Cardiac septum (tissue), 1 donor: Measurements from ENCODE around the gene SLC35D1. TPM values are rescaled to one million over a fixed set of nuclear protein-coding genes. Genes with fewer than 3 reads are reported as not detected.
"Not testable (repeated sequence)": the region's sequence is repeated elsewhere in the genome, so short reads cannot be mapped to it uniquely, and the experiment has no call there.

Source experiments
- DNase-seq: peaks from one replicate; pipeline ENCODE4 v3.0.0-alpha.2; 2020; ENCODE audit warnings: low spot score
- intact Hi-C: fragments of 100-400 bp; cut with DNase I; formaldehyde crosslinking; loops from one replicate; pipeline ENCODE4 v1.14.0; 2022
- total RNA-seq: library from RNA; stranded (reverse); fragmentation: NEBNext Ultra II Directional; extraction: Animal tissue kit (Norgen Biotek cat#: 25700); gene quantifications from one replicate; pipeline ENCODE4 v1.2.1, GENCODE V29; 2021
- donor health status: DM: no; HTN: no; CAD: no.

The SLC35D1 gene
- total RNA-seq, 1 donor from 2014 or later: 4.5 TPM

DNA sequence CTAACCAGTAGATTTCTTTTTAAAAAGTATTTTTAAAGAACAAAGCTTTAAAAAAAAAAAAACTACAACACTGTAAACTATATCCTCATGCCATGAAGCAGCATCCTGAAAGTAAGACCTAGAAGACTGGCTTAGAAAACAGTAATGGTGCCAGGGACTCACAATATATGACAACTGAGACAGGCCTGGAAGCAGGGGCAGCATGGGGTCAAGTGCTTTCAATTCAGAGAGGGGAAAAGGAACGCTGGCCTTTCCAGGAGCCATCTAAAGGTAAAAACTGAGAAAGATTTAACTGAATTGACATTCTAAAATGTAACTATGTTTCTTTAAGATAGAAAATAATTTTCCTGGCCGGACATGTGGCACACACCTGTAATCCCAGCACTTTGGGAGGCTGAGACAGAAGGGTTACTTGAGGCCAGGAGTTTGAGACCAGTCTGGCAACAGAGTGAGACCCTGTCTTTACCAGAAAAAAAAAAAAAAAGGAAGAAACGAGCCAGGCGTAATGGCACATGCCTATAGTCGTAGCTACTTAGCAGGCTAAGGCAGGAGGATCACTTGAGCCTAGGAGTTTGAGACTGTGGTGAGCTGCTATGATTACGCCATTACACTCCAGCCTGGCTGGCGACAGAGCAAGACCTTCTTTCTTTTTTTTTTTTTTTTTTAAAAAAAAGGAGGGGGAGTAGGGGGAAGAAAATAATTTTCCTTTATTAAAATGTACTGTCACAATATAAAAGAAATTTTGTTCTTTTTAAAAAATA, 54.1 kb downstream of the SLC35D1 start:
- intact Hi-C loops: loop anchor here (5.0 to 10.0 kb wide), 2 partner anchors 212 to 235 kb away; no protein-coding TSS in a partner anchor
- DNase-seq: no peak

GRCh38 chr1:66998972-66999371, 55.0 kb downstream of the SLC35D1 start:
- no peak for DNase-seq
- intact Hi-C loops: loop anchor here (5.0 to 10.0 kb wide), 2 partner anchors 213 to 234 kb away; no protein-coding TSS in a partner anchor

- DNase-seq: no peak
- intact Hi-C loops: loop anchor here (1.0 to 10.0 kb wide), 3 partner anchors 153 to 231 kb away; no protein-coding TSS in a partner anchor
These were observed 57.8 kb downstream of the SLC35D1 start for GRCh38 chr1:66996018-66996682.

GRCh38 chr1:66993076-66993475, 60.9 kb downstream of the SLC35D1 start:
- intact Hi-C loops: loop anchor here (10.0 kb wide), 1 partner anchor 228 kb away; no protein-coding TSS in a partner anchor
- DNase-seq: no peak

- intact Hi-C loops: no loop called here
- DNase-seq: no peak
These were observed 68.1 kb downstream of the SLC35D1 start for GRCh38 chr1:66985835-66986234.

DNA sequence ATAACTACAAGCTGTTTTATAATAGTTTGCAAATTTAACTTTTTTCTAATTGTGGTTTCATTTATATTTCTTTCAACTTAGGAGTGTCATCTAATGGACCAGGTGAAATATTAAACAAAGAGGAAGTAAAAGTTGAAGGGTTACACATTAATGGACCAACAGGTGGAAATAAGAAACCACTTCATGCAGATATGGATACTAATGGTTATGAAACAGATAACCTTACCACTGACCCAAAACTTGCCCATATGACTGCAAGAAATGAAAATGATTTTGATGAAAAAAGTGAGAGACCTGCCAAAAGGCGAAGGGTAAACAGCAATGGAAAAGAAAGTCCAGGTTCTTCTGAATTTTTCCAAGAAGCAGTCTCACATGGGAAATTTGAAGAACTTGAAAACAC, 69.5 kb downstream of the SLC35D1 start:
- intact Hi-C loops: no loop called here

DNA sequence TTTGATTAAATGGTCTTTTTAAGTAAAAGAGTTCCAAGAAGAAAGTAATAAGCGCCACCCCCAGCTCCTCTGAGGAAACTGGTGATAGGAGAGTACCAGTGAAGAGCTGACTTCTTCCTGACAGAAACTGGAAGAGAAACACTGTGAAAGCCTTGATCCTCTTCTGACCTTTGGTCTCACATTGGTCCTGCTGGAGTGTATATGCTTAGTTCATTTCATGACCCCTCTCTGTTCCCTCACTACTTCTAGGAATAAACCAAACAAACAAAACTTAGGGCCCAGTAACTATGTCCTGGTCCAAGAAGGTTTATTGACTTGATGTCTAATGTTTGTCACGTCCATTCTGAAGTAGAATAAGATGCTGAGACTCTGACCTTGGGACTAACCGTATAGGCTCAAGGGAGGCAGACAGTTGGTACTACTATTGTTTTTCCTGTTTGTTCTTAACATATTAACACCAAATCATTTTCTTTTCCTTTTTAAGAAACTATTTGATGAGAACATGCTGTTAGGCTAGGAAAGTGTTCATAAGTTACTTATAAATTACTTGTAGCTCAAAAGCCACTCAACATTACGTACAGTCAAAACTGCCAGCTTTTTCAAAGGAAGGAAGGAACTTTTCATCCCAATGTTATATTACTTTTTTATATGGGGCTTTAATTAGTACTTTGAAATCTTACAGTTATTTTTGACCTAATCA, 71.2 kb downstream of the SLC35D1 start:
- no peak for DNase-seq
- intact Hi-C loops: no loop called here

More for the DNA sequence above, 69.5 kb downstream of the SLC35D1 start:
- no peak for DNase-seq

- no peak for DNase-seq
- intact Hi-C loops: no loop called here
These were observed 72.3 kb downstream of the SLC35D1 start for GRCh38 chr1:66981679-66982078.

DNA sequence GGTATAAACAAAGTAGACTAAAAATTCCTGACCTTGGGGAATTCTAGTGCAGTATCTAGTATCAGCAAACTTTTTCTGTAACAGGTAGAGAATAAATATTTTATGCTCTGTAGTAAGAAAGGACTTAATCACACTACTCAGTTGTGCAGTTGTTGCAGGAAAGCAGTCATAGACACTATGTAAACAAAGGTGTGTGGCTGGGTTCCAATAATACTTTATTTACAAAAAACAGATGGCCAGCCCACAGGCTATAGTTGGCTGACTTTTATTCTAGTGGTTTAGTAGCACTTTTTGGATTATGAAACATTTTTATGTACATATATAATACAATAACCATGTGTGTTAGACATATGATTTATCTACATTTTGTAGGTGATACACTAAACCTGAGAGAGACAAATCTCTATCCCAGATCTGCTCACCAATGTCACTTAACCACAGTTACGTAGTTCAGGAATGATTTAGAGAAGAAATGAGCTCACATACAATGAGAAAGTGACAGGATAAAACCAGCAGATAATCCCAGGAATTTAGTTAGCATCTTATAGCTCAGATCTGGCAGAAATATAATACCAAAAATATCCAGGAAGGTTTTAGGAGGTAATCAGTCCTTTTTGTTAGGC, 73.1 kb downstream of the SLC35D1 start:
- intact Hi-C loops: no loop called here
- no peak for DNase-seq

DNA sequence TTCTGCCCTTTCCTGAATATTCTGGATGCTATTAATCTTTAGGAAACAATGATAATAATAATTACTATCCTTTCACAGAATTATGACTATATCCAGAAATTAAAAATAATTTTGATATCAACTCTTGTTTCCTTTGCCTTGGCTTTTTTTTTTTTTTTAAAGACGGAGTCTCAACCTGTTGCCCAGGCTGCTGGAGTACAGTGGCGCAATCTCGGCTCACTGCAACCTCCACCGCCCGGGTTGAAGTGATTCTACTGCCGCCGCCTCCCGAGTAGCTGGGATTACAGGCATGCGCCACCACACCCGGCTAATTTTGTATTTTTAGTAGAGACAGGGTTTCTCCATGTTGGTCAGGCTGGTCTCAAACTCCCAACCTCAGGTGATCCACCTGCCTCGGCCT, 74.3 kb downstream of the SLC35D1 start:
- intact Hi-C loops, DNase-seq: not testable (repeated sequence)

DNA sequence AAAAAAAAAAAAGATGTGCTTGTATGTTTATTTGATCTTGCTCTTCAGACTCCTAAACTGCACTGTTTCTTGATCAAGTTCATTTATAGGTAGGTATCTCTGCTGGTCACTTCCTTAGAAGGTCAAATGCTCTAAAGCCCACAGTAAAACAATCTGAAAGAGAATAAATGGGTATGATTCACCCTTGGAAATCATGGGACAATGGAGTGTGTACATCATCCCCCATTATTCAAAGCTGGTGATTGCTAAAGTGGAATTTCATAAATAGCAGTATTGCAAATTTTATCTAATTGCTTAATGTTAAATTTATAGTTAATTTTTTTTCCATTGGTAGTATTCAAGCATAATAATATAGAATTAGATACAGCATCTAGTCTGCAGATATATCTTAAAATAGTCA, 75.7 kb downstream of the SLC35D1 start:
- intact Hi-C loops: no loop called here
- DNase-seq: no peak

DNA sequence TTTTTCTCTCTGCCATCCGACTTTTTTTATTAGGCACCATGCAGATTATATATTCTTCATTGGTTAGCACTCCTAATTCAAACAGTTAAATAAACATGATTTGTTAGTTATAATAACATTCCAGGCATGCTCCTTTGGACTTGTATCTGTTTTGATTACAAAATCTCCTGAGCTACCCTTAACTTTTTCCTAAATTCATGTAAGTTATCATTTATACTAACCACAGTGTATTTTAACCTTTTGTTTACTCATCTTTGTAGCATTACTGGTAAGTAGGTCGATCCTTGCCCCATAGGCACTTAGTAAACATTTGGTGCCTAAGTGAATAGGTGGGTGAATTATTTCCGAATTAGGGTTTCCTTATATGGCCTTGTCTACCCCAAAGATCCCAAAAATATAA, 85.4 kb downstream of the SLC35D1 start:
- DNase-seq: no peak

GRCh38 chr1:66966188-66966873, 87.6 kb downstream of the SLC35D1 start:
- intact Hi-C loops, DNase-seq: not testable (repeated sequence)

More for the DNA sequence above, 85.4 kb downstream of the SLC35D1 start:
- intact Hi-C loops: no loop called here

DNA sequence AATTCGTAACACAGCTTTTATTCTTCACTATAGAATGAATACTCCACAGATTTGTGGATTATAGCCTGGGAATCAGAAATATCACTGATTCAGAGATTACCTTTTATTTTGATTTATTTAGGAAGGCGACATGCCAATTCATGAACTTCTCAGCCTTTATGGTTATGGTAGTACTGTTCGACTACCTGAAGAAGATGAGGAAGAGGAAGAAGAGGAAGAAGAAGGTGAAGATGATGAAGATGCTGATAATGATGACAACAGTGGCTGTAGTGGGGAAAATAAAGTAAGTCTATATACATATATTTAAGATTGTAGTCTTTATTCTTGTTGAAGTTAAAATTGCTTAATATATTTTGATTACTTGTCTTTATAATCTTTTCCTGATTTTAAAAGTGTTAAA, 96.0 kb downstream of the SLC35D1 start:
- intact Hi-C loops: no loop called here
- DNase-seq: no peak

- intact Hi-C loops: no loop called here
- no peak for DNase-seq
These were observed 99.7 kb downstream of the SLC35D1 start for GRCh38 chr1:66954208-66954607.

GRCh38 chr1:66951513-66951912, 102.4 kb downstream of the SLC35D1 start:
- DNase-seq: no peak
- intact Hi-C loops: no loop called here
